RPMI7951 (cell line): ENCODE measurements around the gene PRRT3. TPM values are rescaled to one million over a fixed set of nuclear protein-coding genes. Genes with fewer than 3 reads are reported as not detected.
A peak's percentile ranks its signal among the peaks of the same experiment; 100 is the strongest.

Source experiments
- DNase-seq: peaks from one replicate; pipeline ENCODE4 v3.0.0-alpha.2; 2012; ENCODE audit warnings: low read depth
- total RNA-seq: library from RNA; depleted of rRNA; stranded (reverse); fragments of >200 nt; shearing (Covaris generic); gene quantifications from 2 replicates; pipeline ENCODE4 v1.2.3, GENCODE V29; 2014; rRNA removed

The PRRT3 gene
- total RNA-seq: 0.98 and 1.2 TPM in 2 replicates

DNA sequence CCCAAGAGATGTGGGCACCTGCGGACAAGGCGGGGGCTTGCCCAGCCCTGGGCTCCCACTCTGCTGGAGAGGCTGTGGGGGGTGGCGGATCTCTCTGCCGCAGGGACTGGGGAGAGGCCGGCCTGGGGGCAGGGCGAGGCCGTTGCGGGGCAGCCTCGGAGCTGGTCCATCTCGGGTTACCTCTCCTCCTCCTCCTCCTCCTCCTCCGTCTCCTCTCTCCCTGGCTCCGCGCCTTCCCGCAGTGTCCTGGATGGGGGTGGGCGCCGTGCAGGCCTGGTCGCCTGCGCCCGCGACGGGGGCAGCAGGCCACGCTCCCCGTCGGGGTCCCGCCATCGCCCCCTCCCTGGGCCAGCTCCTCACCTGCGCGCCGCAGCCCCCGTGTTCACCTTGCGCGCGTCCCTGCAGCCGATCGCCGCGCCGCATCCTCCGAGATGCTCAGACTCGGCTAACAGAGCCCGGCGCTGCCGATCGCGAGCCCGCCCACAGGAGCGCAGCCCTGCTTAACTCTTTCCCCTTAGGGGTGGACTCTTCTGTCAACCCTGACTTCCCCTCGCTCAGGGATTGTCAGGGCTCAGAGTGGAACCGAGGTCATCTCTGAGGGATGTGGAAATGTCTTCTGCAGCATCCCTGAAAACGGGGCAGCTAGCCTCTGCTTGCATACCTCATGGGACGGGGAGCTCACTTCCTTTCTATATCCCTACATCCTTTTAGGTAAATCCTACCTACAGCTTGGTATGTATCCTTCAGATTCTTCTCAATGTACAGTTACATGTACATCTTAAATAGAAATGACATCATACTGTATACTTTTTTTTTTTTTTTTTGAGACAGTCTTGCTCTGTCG is at the start of gene PRRT3:
TSS of gene PRRT3 (minus strand) at position 447 of the 844 bp plus-strand sequence. CDS start 2,293 bp downstream, outside the sequence.
- peak; percentile 34 for DNase-seq

DNA sequence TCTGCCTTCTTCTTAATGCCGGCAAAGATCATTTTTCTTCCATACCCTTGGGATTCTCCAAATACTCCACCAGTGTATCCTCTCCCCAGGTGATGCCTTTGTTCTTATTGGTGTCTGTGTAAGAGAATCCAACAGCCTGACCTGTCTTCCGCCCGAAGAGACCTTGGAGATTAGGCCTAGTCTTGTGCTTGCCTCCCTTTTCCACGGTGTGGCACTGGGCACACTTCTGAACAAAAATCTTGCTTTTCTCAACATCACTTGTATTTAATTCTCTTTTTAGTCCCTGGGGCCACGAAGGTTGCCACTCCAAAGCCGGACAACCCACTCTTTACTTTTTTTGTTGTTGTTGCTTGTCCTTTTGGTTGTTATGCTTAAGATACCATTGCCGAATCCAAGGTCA is 48.5 kb upstream of the PRRT3 start:
- no peak for DNase-seq

DNA sequence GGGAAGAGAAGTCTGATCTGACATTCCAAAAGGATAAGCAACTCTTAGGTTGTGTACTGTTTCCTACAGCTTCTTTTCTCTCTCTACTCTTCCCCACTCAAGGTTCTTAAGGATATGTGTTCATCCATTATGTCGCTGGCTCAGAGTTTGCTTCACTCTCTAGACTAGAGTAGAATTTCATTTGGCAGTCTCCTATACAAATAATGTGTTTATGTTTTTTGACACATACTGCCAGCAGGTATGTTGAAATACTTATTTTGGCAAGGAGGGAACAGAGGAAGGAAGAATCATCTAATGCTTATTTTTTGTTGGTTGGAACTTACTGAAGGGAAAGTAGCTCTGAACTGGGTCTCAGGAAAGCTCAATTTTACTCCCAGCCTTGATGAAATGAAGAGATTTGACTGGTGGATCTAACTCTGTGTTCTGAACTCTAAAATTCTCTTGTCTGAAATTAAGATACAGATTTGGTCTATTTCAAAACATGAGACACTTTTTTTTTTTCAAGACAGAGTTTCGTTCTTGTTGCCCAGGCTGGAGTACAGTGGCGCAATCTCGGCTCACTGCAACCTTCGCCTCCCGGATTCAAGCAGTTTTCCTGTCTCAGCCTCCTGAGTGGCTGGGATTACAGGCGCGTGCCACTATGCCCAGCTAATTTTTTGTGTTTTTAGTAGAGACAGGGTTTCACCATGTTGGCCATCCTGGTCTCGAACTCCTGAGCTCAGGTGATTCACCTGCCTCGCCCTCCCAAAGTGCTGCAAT is 42.1 kb upstream of the PRRT3 start:
- no peak for DNase-seq

DNA sequence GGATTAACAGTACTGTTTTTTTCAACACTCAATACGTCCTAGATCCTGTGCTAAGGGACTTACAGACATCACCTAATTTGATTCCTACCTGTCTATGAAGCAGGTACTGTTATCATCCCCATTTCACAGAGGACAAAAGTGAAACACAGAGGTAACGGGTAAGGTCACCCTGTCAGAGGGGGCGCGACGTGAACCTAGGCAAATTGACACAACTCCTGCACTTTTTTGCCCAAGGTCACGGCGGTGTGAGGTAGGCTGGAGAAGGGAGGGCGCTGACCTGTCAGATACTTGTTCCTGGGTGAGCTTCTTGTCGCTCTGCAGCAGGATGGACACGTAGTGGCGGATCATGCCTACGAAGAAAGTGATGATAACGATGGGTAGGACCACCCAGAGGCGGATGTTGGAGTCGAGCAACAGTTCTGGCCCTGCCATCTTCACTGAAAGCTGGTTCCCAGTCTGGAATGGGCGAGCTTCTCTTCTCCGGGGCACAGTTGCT is 34.1 kb upstream of the PRRT3 start:
- no peak for DNase-seq

DNA sequence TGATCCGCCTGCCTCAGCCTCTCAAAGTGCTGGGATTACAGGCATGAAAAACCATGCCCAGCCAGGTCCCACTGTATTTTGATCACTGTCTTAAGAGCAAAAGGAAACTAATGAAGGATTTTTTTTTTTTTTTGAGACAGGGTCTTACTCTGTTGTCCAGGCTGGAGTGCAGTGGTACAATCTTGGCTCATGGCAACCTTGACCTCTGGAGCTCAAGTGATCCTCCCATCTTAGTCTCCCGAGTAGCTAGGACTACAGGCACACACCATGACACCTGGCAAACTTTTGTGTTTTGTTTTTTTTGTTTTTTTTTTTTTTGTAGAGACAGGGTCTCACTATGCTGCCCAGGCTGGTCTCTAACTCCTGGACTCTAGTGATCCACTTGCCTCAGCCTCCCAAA is 28.0 kb upstream of the PRRT3 start:
- DNase-seq: no peak

DNA sequence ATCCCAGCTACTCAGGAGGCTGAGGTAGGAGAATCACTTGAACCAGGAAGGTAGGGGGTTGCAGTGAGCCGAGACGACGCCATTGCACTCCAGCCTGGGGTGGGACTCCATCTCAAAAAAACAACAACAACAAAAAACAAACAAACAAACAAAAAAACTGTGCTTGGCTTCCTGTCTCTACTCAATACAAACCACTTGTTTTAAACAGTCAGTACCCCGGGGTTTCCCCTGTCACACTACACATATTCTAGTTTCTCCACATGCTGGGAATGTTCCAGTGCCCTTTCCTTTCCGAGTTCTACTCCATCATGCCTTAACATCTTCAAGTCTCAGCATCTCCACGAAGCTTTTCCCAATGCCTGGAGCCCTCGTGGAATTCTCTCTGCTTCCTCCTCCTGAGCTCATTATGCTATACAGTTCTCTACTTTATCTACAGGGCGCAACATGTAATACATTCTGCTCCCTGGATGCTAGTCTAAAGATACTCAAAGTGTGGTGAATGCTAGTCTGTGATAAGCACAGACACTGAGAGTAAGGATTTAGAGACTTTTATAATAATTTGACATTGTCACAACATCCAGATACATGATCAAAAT is 26.6 kb upstream of the PRRT3 start:
- DNase-seq: no peak

DNA sequence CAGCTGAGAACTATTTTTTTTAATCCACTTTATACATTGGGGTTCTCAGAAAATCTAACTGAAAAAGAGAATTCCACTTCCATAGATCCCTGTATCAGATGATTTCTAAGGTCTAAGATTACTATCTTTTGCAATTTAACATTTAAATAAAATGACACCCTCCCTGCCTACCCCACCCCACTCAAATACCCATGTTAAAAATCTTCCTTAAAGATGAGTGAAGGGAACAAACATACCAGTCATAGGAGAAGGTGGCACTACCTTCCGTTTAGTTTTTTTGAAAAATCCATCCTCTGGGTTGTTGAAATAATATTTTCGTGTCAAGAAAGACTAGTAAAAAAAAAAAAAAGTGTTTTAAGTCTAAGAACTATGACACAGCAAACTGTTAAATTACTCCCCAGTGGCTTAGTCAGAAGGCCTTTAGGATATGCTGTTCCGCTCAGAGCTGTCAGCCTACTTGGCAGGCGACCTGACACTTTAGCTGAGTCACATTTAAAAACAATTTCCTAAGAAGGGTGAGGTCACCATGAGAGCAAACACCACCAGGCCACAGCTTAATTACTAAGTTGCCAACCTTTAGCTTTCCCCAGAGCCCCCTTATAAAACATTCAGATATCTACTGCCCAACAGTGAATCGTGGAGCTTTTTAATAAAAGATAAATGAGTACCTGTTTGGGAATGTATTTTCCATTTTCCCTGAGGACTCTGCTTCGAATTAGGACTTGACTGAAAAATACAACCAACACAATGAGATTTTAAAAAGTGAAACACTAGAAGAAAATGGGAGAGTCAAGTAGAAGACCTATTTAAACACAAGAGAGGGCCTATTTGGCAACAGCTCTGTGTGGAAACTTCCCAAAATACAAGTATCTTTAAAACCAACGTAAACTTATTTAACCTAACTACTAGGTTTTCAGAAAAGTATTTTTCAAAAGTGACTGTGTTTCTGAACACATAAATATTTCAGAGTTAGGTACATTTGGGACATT is 24.8 kb upstream of the PRRT3 start:
- DNase-seq: peak; percentile 96

DNA sequence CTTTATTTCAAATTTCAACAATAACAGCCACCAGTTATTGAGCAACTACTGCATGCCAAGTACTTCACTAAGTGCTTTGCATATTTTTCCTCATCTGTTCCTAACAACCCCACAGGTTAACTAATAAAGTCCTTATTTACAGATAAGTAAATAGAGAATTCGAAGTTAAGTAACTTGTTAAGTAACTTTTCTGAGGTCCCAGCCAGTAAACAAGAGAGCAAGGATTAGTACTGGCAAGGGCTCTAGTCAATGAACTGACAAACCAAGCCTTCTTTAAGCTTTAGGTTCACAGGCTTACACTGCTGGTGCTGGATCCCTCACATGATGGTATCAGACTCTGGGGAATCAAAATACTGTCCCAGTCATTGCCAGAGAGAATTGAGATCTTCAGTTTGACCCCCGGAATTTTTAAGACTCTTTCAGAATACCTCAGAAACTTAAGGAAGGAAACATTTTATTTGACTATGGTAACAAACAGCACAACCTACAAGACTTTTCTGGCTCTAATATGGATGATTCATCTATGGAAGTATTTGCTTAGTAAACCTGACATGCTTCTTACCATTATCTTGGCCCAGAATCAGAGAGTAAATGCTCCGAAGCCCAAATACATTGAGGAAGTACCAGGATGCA is 17.9 kb upstream of the PRRT3 start:
- peak; percentile 45 for DNase-seq

DNA sequence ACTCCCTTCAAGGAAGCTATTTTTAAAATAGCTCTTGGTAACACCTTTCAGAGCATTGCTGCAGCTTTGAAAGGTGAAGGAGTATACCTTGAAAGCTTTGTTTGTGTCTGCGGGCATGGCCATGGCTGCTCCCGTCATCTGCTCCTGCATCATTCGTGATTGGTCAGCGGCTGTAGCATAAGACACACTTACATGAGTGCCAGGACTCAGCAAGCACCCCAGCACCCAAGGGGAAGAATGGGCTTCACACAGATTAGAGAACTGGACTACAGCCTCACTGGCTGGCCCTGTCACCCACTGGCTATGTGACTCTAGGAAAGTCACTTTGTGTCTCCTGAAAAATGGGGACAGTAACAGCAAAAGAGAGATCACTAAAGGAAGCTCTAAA is 17.4 kb upstream of the PRRT3 start:
- DNase-seq: no peak

DNA sequence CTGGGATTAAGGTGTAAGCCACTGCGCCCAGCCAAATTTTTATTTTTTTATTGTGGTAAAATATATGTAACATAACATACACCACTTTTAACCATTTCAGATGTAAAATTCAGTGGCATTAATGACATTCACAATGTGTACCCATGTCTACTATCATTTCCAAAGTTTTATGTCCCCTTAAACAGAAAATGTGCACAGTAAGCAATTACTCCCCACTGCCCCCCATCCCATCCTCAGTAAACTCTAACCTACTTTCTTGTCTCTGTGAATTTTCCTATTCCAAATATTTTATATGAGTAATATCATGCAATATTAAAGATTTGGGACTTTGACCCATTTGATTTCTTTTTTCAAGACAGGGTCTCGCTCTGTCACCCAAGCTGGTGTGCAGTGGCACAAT is 14.6 kb upstream of the PRRT3 start:
- no peak for DNase-seq

DNA sequence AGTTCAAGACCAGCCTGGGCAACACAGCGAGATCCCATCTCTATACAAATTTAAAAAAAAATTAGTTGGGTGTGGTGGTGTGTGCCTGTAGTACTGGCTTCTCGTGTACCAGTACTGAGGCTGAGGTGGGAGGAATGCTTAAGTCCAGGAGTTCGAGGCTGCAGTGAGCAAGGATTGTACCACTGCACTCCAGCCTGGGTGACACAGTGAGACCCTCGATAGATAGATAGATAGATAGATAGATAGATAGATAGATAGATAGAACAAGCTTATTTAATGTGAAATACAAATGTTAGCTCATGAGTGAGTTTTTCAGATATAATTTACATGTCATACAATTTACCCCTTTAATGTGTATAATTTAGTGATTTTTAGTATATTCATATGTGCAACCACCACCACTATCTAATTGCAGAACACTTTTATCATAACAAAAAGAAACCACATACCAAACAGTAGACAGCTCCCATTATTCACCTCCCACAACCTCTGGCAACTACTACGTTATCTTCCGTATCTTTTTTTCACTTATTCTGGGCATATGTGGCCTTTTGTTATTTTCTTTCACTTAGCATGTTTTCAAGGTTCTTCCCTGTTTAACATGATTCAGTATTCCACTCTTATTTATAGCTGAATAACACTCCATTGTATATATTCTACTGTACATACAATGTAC is 13.1 kb upstream of the PRRT3 start:
- DNase-seq: no peak

DNA sequence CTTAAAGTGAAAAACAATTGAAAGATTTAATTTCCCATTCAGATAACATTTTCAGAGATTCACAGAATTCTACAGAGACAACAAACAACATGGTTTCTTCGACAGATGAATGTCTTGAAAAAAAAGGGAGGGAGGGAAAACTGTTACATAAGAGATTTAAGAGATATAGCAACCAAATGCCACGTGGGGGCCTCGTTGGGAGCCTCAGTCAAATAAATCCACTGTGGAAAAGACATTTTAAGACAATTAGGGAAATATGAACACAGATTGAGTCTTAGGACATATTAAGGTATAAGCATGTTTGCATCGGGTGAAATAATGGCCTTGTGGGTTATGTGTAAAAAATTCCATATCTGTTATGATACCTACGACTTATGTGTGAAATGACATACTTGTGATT is 5.0 kb upstream of the PRRT3 start:
- peak; percentile 50 for DNase-seq

DNA sequence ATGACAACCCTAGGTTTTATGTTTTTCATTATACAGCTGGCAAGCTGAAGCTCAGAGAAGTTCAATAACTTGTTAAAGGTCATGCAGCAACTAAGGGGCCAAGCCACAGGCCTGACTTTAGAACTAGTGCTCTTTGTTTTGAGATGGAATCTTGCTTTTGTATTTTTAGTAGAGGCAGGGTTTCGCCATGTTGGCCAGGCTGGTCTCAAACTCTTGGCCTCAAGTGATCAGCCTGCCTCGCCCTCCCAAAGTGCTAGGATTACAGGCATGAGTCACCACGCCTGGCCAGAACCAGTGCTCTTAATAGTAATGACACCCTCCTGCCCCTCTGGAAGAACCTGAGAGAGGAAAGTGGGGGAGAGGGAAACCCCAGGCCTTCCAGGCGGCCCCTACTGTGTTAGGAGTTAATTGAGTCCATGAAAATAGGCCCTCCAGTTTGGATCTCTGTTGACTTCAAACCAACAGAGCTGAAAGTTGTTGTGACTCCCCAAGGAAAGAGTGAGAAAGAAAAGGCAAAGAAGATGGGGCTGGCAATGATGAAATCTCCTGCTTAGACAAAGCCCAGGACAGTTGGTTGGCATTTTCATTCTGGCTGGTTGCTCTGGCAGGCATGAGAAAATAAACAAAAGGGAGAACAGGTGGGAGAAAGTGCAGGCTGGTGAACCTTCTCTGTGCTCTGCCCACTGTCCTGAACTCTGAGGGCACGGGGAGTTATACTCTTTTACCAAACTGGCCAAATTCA is 3.6 kb upstream of the PRRT3 start:
- DNase-seq: no peak

DNA sequence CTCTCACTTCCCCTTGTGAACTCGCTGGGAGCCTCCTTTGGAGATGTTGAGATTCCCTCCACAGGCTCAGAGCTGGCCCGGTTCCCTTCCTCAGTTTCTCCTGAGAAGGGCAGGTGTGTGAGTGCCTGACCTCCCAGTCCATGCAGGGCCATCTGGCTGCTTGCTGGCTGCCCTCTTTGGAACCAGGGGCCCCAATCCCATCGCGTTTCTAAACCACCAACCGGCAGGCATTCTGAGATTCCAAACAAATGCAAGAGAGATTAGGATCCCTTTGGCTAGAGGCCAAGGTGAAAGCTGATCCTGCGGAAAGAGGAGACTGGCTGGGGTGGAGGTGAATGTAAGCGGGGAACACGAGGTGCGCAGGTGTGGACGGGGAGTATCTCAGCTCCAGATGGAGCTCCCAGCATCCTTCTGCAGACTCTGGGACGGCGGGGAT is 2.9 kb upstream of the PRRT3 start:
- DNase-seq: no peak

DNA sequence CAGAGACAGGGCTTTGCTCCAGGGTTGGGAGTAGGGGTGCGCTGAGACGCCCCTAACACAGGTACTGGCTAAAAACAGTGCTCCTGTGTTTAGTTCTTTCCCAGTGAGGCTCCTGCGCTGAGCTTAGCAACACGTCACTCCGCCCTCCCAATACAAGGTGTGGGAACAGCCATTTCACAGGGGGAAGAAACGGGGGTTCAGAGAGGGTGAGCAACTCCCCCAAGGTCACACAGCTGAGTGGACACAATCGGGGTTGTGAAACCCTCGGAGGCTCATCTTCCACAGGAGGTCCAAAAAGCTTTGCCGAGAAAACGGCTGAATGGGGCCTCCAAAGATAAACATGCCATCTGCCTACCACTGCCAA is 628 bp downstream of the PRRT3 start:
- DNase-seq: no peak

DNA sequence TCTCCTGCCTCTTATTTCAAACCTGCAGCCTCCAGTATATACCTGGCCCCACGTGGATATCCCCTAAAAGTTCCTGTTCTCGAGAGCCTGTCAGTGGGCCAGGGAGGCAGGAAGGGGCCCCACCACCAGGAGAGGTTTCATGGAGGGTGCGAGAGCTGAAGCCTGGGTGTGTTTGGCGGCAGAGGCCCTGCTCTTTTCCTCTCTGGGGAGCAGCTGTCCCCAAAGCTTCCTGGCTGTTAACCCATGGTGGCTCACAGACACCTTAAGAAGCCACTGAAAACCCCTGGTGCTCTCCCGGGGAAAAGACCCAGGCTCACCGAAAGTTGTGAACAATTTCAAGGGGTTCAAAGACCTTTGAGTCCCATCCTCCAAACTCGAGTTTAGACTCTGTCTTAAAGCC is 1.1 kb downstream of the PRRT3 start:
- DNase-seq: no peak

DNA sequence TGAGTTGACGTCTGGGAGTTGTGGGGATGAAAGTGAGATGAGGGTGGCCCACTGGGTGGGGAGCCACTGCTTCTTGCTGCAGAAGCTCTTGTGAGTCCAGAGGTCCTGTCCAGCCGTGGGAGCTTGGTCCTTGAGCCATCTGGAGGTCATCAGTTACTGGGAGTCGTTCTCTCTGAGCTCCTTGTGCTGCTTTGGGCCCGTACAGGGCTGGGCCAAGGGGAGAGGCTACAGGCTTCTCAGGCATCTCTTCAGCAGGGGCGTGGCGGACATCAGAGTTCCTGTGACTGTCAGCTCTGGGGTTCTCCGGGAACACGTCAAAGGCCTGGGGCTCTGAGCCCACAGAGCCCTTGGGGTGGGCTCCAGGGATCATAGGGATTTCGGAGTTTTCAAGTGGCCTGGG is 2.6 kb downstream of the PRRT3 start:
- no peak for DNase-seq

DNA sequence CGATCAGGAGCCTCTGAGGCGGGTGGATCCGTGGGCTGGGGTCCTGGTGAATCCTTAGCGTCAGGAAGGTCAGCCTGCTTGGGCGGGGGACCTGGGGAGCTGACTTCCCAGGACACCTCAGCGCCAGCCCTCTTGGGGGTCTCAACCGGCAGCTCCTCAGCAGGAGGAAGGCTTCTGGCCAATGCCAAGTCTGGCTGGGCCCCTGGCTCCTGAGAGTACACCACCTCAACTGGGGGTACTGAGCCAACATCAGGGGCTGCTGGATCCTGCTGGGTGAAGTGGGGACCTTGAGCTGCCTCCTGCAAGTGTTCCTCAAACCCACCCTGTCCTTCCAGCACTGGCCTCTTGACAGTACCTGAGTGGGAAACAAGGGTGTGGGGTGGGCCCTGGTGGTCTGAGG is 3.1 kb downstream of the PRRT3 start:
- DNase-seq: no peak

DNA sequence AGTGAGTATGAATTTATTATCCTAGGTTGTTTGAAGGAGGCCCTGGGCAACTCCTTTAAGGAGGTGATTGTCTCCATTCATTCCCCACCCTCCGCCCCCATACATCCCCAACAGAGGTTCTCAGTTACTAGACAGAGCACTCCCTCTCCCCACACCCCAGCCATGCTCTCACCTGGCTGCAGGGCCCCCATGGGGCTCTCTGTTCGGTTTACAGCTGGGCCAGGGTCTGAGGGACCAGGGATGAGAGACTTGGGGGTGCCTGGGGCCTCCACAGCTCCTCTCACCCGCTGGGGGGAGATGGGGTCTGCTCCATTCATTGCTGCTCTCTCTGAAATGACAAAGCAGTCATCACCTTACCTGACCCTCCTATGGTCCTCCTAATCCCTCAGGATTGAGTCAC is 3.6 kb downstream of the PRRT3 start:
- no peak for DNase-seq
